ENCODE results near the gene STX11.
"Not testable (repeated sequence)": the region's sequence is repeated elsewhere in the genome, so short reads cannot be mapped to it uniquely, and the experiment has no call there.

Gene STX11

GRCh38 chr6:144179237-144179636, 28.9 kb downstream of the STX11 start:
- DNase-seq, result no peak

GRCh38 chr6:144179828-144180227, 29.5 kb downstream of the STX11 start:
- no peak for DNase-seq

GRCh38 chr6:144180354-144180753, 30.0 kb downstream of the STX11 start:
- DNase-seq, result not testable (repeated sequence)

- no peak for DNase-seq
Measured at GRCh38 chr6:144181639-144182038, 31.3 kb downstream of the STX11 start.

GRCh38 chr6:144184186-144184585, 33.9 kb downstream of the STX11 start:
- DNase-seq, result not testable (repeated sequence)

GRCh38 chr6:144185133-144185836, 35.0 kb downstream of the STX11 start:
- no peak for DNase-seq

- no peak for DNase-seq
Measured at GRCh38 chr6:144186817-144187625, 36.7 kb downstream of the STX11 start.

GRCh38 chr6:144189351-144189750, 39.0 kb downstream of the STX11 start:
- DNase-seq, result no peak

- DNase-seq, result no peak
Measured at GRCh38 chr6:144190080-144190479, 39.8 kb downstream of the STX11 start.

- DNase-seq, result no peak
Measured at GRCh38 chr6:144190593-144190992, 40.3 kb downstream of the STX11 start.

GRCh38 chr6:144193181-144193580, 42.9 kb downstream of the STX11 start:
- no peak for DNase-seq

GRCh38 chr6:144194293-144194810, 44.0 kb downstream of the STX11 start:
- DNase-seq, result no peak

GRCh38 chr6:144195671-144196270, 45.5 kb downstream of the STX11 start:
- no peak for DNase-seq

GRCh38 chr6:144197919-144198318, 47.6 kb downstream of the STX11 start:
- DNase-seq, result no peak

- DNase-seq, result no peak
Measured at GRCh38 chr6:144202879-144203468, 52.7 kb downstream of the STX11 start.

- no peak for DNase-seq
Measured at GRCh38 chr6:144211160-144211559, 60.8 kb downstream of the STX11 start.

- DNase-seq, result no peak
Measured at GRCh38 chr6:144213315-144213714, 63.0 kb downstream of the STX11 start.

GRCh38 chr6:144214029-144214428, 63.7 kb downstream of the STX11 start:
- DNase-seq, result no peak

- DNase-seq, result no peak
Measured at GRCh38 chr6:144214622-144215401, 64.5 kb downstream of the STX11 start.

- DNase-seq, result no peak
Measured at GRCh38 chr6:144215402-144215931, 65.2 kb downstream of the STX11 start.

GRCh38 chr6:144215932-144216667, 65.8 kb downstream of the STX11 start:
- peak; percentile 94 for DNase-seq

Measured in activated T-cell treated with anti-CD3 and anti-CD28 coated beads, Interleukin-2, amount 50 U/mL, for 1 hour (primary cell).